SU-DHL-6 (cell line): ENCODE measurements around the gene ME3.

Source experiments
- H2AFZ ChIP-seq: fragments of 200-600 bp; sonication (generic); 2 replicates; pipeline ENCODE4 v1.6.1; 2014; ENCODE audit warnings: low read depth, mild to moderate bottlenecking, moderate library complexity, mixed read lengths, antibody characterized with exemption, low read length; ENCODE audit not compliant: severe bottlenecking
- H3F3A ChIP-seq: fragments of 200-600 bp; shearing (Covaris generic); 2 replicates; pipeline ENCODE4 v1.6.0; 2016; ENCODE audit warnings: antibody characterized with exemption, mild to moderate bottlenecking; ENCODE audit not compliant: insufficient read depth
- H3K27ac ChIP-seq: fragments of 200-600 bp; sonication (generic); 2 replicates; pipeline ENCODE4 v1.5.1; 2016; ENCODE audit warnings: low read depth, mild to moderate bottlenecking, low read length, moderate library complexity, mixed read lengths
- H3K27me3 ChIP-seq: fragments of 200-600 bp; sonication (generic), shearing (Covaris generic); 2 replicates; pipeline ENCODE4 v1.6.0; 2014; ENCODE audit warnings: mild to moderate bottlenecking, low read length
- H3K36me3 ChIP-seq: fragments of 200-600 bp; sonication (generic); 2 replicates; pipeline ENCODE4 v1.6.1; 2014; ENCODE audit warnings: mild to moderate bottlenecking, low read length, mixed read lengths
- H3K4me2 ChIP-seq: fragments of 300-600, 200-600 bp; shearing (Covaris generic), sonication (generic); 2 replicates; pipeline ENCODE4 v1.6.0; 2014; ENCODE audit warnings: low read length, low read depth, mild to moderate bottlenecking; ENCODE audit not compliant: poor library complexity, severe bottlenecking
- H3K4me3 ChIP-seq: fragments of 200-600 bp; sonication (generic); 2 replicates; pipeline ENCODE4 v1.5.1; 2014; ENCODE audit warnings: antibody characterized with exemption, low read length, mild to moderate bottlenecking, mixed read lengths; ENCODE audit not compliant: insufficient read depth, poor library complexity, severe bottlenecking
- H3K79me2 ChIP-seq: fragments of 200-600 bp; sonication (generic); 2 replicates; pipeline ENCODE4 v1.6.1; 2014; ENCODE audit warnings: mild to moderate bottlenecking, low read length, moderate library complexity; ENCODE audit not compliant: insufficient read depth
- H3K9ac ChIP-seq: fragments of 200-600 bp; sonication (generic); 2 replicates; pipeline ENCODE4 v1.7.0; 2014; ENCODE audit warnings: mild to moderate bottlenecking, low read length
- H3K9me2 ChIP-seq: fragments of 200-600 bp; sonication (generic); replicated peaks from 2 replicates; pipeline ENCODE4 v1.6.1; 2014; ENCODE audit warnings: low read length; ENCODE audit not compliant: insufficient read depth
- H3K9me3 ChIP-seq: fragments of 200-600 bp; sonication (generic); 2 replicates; pipeline ENCODE4 v1.6.1; 2014; ENCODE audit warnings: low read length, mixed read lengths; ENCODE audit not compliant: insufficient read depth
- H4K20me1 ChIP-seq: fragments of 200-600 bp; sonication (generic); 2 replicates; pipeline ENCODE4 v1.6.1; 2014; ENCODE audit warnings: low read depth, mild to moderate bottlenecking, antibody characterized with exemption, low read length, moderate library complexity, mixed read lengths
- CTCF ChIP-seq: fragments of 200-600 bp; sonication (generic); IDR thresholded peaks from one replicate; pipeline ENCODE4 v1.5.1; 2017; ENCODE audit warnings: antibody characterized with exemption, mild to moderate bottlenecking, low read length, moderate library complexity; ENCODE audit not compliant: insufficient read depth, poor library complexity, severe bottlenecking
- EZH2phosphoT487 ChIP-seq: fragments of 200-600 bp; sonication (generic), shearing (Covaris generic); conservative IDR thresholded peaks from 2 replicates; pipeline ENCODE4 v1.6.1; 2018; ENCODE audit warnings: mild to moderate bottlenecking, antibody characterized with exemption, low read length, moderate library complexity, mixed read lengths

Gene ME3

GRCh38 chr11:86704710-86705109 lies 32.3 kb upstream of the ME3 start:
- Histone ChIP-seq H3K9me3 (no peaks in the 10 kb centered on the region), H2AFZ (no peak overlapping the region), H3K4me2 (no peak overlapping the region), H3K27me3 (no peaks in the 10 kb centered on the region), H4K20me1 (no peaks in the 10 kb centered on the region), H3K27ac (no peak overlapping the region), H3K79me2 (no peaks in the 10 kb centered on the region), H3F3A (no peaks in the 10 kb centered on the region), H3K4me3 (no peak overlapping the region), H3K36me3 (no peaks in the 10 kb centered on the region), H3K9ac (no peak overlapping the region), H3K9me2 (no peaks in the 10 kb centered on the region)
- TF ChIP-seq EZH2phosphoT487 (no peak), CTCF (no peak)

- Histone ChIP-seq H3K27me3 (no peaks in the 10 kb centered on the region), H3K4me3 (no peak overlapping the region), H3K27ac (no peak overlapping the region), H3F3A (no peaks in the 10 kb centered on the region), H3K9me3 (no peaks in the 10 kb centered on the region), H3K9ac (no peak overlapping the region), H4K20me1 (no peaks in the 10 kb centered on the region), H3K9me2 (no peaks in the 10 kb centered on the region), H2AFZ (no peak overlapping the region), H3K4me2 (no peak overlapping the region), H3K79me2 (no peaks in the 10 kb centered on the region), H3K36me3 (no peaks in the 10 kb centered on the region)
- TF ChIP-seq EZH2phosphoT487 (no peak), CTCF (no peak)
These were observed 31.6 kb upstream of the ME3 start for GRCh38 chr11:86703987-86704386.

GRCh38 chr11:86702220-86702983 lies 30.0 kb upstream of the ME3 start:
- Histone ChIP-seq H3K79me2 (no peaks in the 10 kb centered on the region), H4K20me1 (no peaks in the 10 kb centered on the region), H3K9me2 (no peaks in the 10 kb centered on the region), H3K27ac (no peak overlapping the region), H3K36me3 (no peaks in the 10 kb centered on the region), H3K4me2 (no peak overlapping the region), H2AFZ (no peak overlapping the region), H3K9me3 (no peaks in the 10 kb centered on the region), H3F3A (no peaks in the 10 kb centered on the region), H3K9ac (no peak overlapping the region), H3K27me3 (no peaks in the 10 kb centered on the region), H3K4me3 (no peak overlapping the region)
- TF ChIP-seq EZH2phosphoT487 (no peak), CTCF (no peak)
